SK-N-MC (cell line): ENCODE results near the gene B4GALT2.

Experiments used
- DNase-seq: peaks from one replicate; pipeline ENCODE4 v3.0.0-alpha.2; 2011; ENCODE audit warnings: low read depth, low spot score
- H3K27ac ChIP-seq: fragments of 200-600 bp; sonication (generic); 2 replicates; pipeline ENCODE4 v1.5.1; 2016; ENCODE audit warnings: mixed run types
- H3K36me3 ChIP-seq: fragments of 200-600 bp; sonication (generic); 2 replicates; pipeline ENCODE4 v1.6.1; 2017; ENCODE audit warnings: antibody characterized with exemption, low read length, mixed read lengths; ENCODE audit not compliant: insufficient read depth
- H3K4me3 ChIP-seq: fragments of 200-600 bp; sonication (generic); 2 replicates; pipeline ENCODE4 v1.5.1; 2016
- H3K9ac ChIP-seq: fragments of 200-600 bp; sonication (generic); 2 replicates; pipeline ENCODE4 v1.8.0; 2017; ENCODE audit warnings: mixed run types, mixed read lengths; ENCODE audit not compliant: insufficient read length
- H3K9me3 ChIP-seq: fragments of 200-600 bp; sonication (generic); 2 replicates; pipeline ENCODE4 v1.6.1; 2017; ENCODE audit warnings: low read depth, mild to moderate bottlenecking, antibody characterized with exemption, low read length, moderate library complexity, mixed read lengths
- EZH2 ChIP-seq: fragments of 200-600 bp; sonication (generic); IDR thresholded peaks from one replicate; pipeline ENCODE4 v1.6.1; 2017; ENCODE audit warnings: antibody characterized with exemption
- FOXP2 ChIP-seq: optimal IDR thresholded peaks from 2 replicates; pipeline ENCODE3; 2011; ENCODE audit warnings: mild to moderate bottlenecking, moderate library complexity; ENCODE audit not compliant: insufficient read depth; ENCODE audit errors: extremely low read length, control extremely low read depth
- POLR2AphosphoS5 ChIP-seq: IDR thresholded peaks from 2 replicates; pipeline ENCODE4 v1.6.1; 2012; ENCODE audit warnings: mild to moderate bottlenecking, low read depth, low read length, borderline replicate concordance

B4GALT2 gene

GRCh38 chr1:43986712-43987111 is 7.7 kb downstream of the B4GALT2 start:
- H3K27ac ChIP-seq: no peak overlapping the region
- no peak overlapping the region for H3K9ac ChIP-seq
- no peak for DNase-seq
- no peak for TF ChIP-seq EZH2
- TF ChIP-seq FOXP2: no peak
- TF ChIP-seq POLR2AphosphoS5: no peak
- peaks cover 25% of the 10 kb centered on the region; the same call in 1 of the 2 replicates for H3K36me3 ChIP-seq
- H3K4me3 ChIP-seq: no peak overlapping the region
- no peaks in the 10 kb centered on the region for H3K9me3 ChIP-seq

GRCh38 chr1:43987159-43987902 is 8.3 kb downstream of the B4GALT2 start:
- Histone ChIP-seq H3K27ac (peak overlapping the region; percentile 26; the same call in 1 of the 2 replicates), H3K36me3 (peaks cover 20% of the 10 kb centered on the region; the same call in 1 of the 2 replicates), H3K9me3 (no peaks in the 10 kb centered on the region), H3K4me3 (no peak overlapping the region), H3K9ac (no peak overlapping the region)
- TF ChIP-seq FOXP2: no peak
- no peak for TF ChIP-seq POLR2AphosphoS5
- TF ChIP-seq EZH2: no peak
- DNase-seq: no peak

DNA sequence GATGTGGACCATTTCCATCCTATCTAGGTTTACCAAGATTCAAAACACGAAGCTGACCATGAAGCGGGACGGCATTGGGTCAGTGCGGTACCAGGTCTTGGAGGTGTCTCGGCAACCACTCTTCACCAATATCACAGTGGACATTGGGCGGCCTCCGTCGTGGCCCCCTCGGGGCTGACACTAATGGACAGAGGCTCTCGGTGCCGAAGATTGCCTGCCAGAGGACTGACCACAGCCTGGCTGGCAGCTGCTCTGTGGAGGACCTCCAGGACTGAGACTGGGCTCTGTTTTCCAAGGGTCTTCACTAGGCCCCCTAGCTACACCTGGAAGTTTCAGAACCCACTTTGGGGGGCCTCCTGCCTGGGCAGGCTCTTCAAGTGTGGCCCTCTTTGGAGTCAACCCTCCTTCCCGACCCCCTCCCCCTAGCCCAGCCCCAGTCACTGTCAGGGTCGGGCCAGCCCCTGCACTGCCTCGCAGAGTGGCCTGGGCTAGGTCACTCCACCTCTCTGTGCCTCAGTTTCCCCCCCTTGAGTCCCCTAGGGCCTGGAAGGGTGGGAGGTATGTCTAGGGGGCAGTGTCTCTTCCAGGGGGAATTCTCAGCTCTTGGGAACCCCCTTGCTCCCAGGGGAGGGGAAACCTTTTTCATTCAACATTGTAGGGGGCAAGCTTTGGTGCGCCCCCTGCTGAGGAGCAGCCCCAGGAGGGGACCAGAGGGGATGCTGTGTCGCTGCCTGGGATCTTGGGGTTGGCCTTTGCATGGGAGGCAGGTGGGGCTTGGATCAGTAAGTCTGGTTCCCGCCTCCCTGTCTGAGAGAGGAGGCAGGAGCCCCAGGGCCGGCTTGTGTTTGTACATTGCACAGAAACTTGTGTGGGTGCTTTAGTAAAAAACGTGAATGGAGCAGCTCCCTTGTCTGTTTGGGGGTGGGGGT is 11.5 kb downstream of the B4GALT2 start:
- Histone ChIP-seq H3K9ac (peak overlapping the region; percentile 65), H3K27ac (no peak overlapping the region), H3K36me3 (peaks cover 9% of the 10 kb centered on the region; the same call in 1 of the 2 replicates), H3K4me3 (peak overlapping the region; percentile 78), H3K9me3 (no peaks in the 10 kb centered on the region)
- TF ChIP-seq EZH2 (no peak), FOXP2 (no peak), POLR2AphosphoS5 (no peak)
- no peak for DNase-seq

DNA sequence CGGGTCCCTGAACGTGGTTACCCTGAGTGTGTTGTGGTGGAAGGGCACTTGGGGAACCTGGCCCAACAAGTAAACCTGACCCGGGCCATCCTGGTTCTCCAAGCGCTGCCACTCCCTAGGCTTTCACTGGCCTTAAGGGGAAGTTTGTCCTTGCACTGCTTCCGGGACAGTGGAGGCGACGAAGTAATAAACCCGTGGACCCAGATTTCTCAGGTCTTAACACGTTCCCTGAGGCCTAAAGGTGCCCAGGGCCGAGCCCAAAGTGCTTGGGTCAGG is 12.1 kb downstream of the B4GALT2 start:
- H3K27ac ChIP-seq: no peak overlapping the region
- peak overlapping the region; percentile 78 for H3K4me3 ChIP-seq
- H3K9ac ChIP-seq: peak overlapping the region; percentile 65
- TF ChIP-seq EZH2 (no peak), FOXP2 (no peak), POLR2AphosphoS5 (no peak)
- H3K9me3 ChIP-seq: no peaks in the 10 kb centered on the region
- no peak for DNase-seq
- peaks cover 3% of the 10 kb centered on the region; the same call in 1 of the 2 replicates for H3K36me3 ChIP-seq

DNA sequence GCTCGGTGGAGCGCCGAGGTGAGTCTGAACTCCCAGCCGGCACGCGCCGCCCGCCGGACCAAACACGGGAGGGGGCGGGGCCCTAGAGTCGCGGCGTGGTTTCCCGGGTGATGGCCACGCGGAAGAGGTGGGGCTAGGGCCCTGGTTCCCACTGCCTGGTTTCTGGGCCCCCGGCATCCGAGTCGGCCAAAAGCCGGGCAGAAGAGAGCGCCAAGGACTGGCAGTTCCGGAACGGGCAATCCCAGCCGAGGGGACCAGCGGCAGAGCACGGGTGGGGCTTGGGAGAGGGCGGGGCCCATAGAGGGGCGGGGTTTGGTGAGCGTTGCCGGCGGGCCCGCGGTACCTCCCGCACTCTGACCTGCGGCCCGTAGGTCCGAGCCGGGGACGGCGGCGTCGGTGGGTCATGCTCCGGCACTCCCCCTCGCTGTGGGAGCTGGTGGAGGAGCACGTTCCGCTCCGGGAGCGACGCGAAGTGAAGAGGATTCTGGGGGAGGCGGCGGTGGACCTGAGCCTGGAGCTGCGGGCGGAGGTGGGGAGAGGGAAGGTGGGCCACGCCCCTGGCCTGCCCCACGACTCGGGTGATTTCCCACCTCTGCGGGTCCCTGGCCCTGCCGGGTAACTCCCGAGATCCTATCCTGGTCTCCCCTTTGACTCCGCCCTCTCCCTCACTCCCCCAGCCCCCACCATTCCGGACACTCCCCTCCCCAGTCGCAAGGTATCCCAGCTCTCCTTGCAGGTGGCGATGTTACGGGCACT is 12.6 kb downstream of the B4GALT2 start, which contains the start of gene CCDC24:
Gene CCDC24 (plus strand): TSS at position 124 of the 756 bp plus-strand sequence. CDS start 280 bp downstream, at position 404.
- Histone ChIP-seq H3K36me3 (no peaks in the 10 kb centered on the region), H3K27ac (no peak within 1 kb of the TSS), H3K9ac (peak within 1 kb of the TSS; percentile 65), H3K9me3 (no peaks in the 10 kb centered on the region), H3K4me3 (peak within 1 kb of the TSS; percentile 78)
- no peak for DNase-seq
- no peak for TF ChIP-seq EZH2
- TF ChIP-seq FOXP2: no peak
- peak; percentile 58; the same call in 1 of the 2 replicates for TF ChIP-seq POLR2AphosphoS5

DNA sequence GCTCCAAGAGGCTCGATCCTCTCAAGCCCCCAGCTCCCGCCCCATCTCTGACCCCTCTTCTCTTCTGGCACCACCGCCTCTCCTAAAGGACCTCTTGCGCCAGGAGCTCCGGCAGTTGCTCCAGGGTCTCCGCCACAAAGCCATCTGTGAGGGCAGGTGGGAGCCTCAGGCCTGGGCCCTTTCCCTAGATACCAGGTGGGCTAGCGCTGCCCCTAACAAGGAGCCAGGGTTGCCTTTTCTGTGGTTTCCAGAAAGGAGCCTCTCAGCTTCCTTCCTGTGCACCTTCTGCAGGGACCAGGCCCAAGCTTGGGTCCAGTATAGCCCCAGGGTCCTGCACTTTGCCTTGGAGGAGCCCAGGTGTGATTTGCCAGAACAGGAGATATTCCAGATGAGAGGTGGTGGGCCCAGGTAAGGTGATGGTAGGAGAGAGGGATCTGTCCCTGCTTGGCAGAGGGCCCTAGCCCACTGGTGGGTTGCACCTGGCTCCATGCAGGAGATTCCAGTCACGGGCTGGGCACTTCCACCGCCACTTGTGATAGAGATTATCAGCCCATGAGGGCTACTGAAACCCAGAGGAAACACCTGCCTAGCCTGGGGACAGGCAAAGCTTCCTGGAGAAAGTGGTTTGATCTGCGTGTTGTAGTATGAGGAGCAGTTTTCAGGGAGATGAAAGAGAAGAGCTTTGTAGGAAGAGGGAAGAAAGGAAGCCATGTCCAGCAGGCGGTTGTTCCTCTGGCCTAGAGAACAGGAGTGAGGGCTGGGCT is 13.4 kb downstream of the B4GALT2 start:
- Histone ChIP-seq H3K27ac (no peak overlapping the region), H3K4me3 (peak overlapping the region; percentile 78), H3K9ac (no peak overlapping the region), H3K9me3 (no peaks in the 10 kb centered on the region), H3K36me3 (no peaks in the 10 kb centered on the region; the same call in 1 of the 2 replicates)
- DNase-seq: no peak
- TF ChIP-seq EZH2 (no peak), FOXP2 (no peak), POLR2AphosphoS5 (no peak)

- H3K27ac ChIP-seq: no peak overlapping the region
Measured at GRCh38 chr1:43993206-43993914, 14.3 kb downstream of the B4GALT2 start.

More at GRCh38 chr1:43993206-43993914, 14.3 kb downstream of the B4GALT2 start:
- no peak for DNase-seq
- H3K9me3 ChIP-seq: no peaks in the 10 kb centered on the region
- H3K36me3 ChIP-seq: no peaks in the 10 kb centered on the region; the same call in 1 of the 2 replicates
- no peak for TF ChIP-seq FOXP2
- no peak overlapping the region for H3K4me3 ChIP-seq
- H3K9ac ChIP-seq: no peak overlapping the region
